GM21619 (cell line): Measurements from ENCODE around the gene CORO7.
"Not testable (repeated sequence)": the region's sequence is repeated elsewhere in the genome, so short reads cannot be mapped to it uniquely, and the experiment has no call there.

Experiments
- ATAC-seq: cut with Tn5 transposase; IDR thresholded peaks from one replicate; pipeline ENCODE4 v1.9.1; 2021; ENCODE audit not compliant: unreplicated experiment

CORO7 gene

GRCh38 chr16:4403133-4403949, 13.1 kb downstream of the CORO7 start:
- no peak for ATAC-seq

GRCh38 chr16:4402439-4403132, 13.8 kb downstream of the CORO7 start:
- ATAC-seq: no peak

DNA sequence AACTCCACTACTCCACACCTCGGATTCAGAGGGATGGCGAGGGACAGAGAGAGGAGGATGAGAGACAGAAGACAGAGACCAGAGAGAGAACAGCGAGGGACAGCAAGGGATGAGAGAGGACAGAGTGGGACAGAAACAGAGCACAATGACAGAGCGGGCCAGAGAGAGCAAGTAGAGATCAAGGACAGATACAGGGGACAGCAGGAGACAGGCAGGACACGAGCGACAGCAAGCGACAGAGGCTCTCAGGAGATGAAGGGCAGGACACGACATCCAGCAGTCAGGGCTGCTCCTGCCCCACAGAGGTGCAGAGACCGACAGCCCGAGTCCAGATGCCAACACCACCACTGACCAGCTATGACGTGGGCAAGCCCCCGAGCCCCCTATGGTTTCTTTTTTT, 14.9 kb downstream of the CORO7 start:
- ATAC-seq: no peak

GRCh38 chr16:4401094-4401501, 15.3 kb downstream of the CORO7 start:
- no peak for ATAC-seq

- no peak for ATAC-seq
Observed at GRCh38 chr16:4399001-4399730, 17.2 kb downstream of the CORO7 start.

DNA sequence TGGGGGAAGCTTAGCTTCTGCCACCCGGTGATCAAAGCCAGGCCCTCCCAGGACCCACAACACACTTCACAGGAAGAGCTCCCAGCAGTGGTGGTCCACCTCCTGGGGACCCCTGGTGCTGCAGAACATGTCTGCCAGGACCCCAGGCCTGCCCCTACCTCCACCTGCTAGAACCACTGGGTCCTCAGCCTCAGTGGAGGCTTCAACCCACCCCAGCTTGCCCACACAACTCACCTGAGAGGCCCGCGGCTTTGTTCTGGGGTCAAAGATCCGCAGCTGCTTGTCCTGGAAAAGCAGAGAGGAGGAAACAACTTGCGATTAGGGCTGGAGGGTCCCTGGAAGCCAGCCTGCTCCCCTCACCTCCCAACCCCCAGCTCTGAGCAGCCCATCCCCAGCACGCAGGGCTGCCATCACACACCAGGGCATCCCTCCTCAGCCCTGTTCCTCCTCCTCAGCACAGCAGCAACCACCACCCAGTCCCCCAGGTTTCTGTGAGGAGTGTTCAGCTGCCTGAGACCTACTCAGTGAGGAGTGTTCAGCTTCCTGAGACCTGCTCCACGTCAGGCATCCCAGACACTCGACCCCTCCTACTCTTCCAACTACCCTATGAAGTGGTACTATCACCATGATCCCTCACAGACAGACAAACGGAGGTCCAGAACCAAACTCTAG, 21.2 kb downstream of the CORO7 start:
- no peak for ATAC-seq

DNA sequence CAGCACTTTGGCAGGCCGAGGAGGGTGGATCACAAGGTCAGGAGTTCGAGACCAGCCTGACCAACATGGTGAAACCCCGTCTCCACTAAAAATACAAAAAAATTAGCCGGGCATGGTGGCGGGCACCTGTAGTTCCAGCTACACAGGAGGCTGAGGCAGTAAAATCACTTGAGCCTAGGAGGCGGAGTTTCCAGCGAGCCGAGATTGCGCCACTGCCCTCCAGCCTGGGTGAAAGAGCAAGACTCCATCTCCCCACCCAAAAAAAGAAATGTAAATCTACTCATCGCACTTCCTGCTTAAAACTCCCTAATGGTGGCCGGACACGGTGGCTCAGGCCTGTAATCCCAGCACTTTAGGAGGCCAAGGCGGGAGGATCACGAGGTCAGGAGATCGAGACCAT, 22.5 kb downstream of the CORO7 start:
- ATAC-seq: not testable (repeated sequence)

- ATAC-seq: no peak
Observed at GRCh38 chr16:4393240-4393600, 23.2 kb downstream of the CORO7 start.

DNA sequence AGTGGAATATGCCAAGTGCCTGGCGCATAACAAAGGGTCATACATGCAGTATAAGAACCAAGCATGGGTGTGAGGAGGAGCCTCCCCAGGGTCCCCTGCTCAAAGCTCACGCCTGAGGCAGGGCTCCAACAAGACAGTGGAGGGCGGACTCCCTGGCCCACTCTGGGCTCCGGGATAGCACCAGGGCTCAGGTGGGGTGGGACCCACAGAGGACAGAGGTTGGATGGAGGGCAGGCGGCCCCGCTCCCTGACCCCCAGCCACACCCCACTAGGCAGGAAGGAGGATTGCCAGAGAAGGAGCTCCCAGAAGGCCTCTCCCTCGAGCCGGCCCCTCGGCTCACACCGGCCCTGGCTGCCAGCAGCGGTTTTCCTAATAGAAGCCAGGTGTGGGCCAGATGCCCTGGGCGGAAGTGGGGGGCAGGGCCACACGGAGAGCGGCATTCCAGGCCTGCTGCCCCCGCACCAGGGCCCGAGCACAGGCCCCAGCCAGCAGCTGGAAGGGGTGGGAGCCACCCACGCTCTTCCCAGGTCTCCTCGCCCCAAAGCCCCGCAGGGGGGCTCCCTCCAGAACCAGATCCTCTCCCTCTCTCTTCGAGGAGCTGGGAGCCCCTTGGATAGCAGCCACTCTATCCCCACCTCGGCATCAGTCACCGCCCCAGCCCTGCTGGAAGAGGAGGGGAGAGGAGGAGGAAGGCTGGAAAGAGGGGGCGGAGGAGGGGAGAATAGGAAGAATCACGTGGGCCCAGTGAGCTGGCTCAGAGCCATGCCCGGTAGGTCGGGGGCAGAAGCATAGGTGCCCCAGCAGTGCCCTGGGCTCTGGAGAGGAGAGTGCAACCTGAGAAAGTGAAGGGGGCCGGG, 23.8 kb downstream of the CORO7 start:
- no peak for ATAC-seq

- ATAC-seq: no peak
Observed at GRCh38 chr16:4391631-4392381, 24.6 kb downstream of the CORO7 start.

DNA sequence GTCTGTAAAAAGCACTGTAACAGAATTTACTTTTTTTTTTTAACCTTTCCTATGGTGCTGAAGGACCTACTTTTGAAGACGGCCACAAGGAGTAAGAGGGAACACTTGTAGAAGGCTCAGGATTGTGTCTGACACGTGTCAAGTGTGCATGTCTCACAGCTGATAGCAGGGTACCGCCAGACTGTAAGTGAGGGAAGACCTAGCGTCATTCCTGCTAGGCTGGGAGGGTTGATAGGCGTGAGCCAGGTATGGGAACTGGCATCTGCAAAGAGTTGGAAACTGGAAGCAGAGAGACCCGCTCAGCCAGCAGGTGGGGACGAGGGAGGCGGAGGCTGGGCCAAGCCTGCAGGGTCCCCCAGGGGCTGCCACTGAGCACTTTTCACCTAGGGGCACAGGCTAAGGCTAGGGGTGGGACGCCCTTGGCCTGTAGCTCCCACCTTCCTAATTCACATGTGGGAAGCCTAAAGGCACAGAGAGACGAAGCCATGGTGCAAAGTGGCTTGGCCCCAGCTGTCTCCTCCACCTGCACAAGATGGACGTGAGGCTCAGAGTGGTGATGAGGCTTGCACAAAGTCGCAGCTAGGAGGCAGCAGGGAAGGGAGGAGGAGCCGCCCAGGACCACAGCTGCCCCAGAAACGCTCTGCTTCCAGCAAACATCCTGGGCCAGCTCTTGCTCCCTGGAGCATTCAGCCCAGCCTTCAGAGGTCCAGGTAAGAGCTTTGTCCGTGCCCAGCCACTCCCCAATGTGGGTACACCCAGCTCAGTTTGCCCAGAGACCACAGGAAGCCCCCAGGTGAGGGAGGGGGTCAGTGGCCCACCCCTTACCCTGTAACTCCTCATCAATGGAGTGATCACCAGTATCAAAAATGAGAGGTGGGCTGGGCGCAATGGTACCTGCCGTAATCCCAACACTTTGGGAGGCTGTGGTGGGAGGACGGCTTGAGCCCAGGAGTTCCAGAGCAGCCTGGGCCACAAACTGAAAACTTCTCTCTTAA, 25.8 kb downstream of the CORO7 start:
- no peak for ATAC-seq

DNA sequence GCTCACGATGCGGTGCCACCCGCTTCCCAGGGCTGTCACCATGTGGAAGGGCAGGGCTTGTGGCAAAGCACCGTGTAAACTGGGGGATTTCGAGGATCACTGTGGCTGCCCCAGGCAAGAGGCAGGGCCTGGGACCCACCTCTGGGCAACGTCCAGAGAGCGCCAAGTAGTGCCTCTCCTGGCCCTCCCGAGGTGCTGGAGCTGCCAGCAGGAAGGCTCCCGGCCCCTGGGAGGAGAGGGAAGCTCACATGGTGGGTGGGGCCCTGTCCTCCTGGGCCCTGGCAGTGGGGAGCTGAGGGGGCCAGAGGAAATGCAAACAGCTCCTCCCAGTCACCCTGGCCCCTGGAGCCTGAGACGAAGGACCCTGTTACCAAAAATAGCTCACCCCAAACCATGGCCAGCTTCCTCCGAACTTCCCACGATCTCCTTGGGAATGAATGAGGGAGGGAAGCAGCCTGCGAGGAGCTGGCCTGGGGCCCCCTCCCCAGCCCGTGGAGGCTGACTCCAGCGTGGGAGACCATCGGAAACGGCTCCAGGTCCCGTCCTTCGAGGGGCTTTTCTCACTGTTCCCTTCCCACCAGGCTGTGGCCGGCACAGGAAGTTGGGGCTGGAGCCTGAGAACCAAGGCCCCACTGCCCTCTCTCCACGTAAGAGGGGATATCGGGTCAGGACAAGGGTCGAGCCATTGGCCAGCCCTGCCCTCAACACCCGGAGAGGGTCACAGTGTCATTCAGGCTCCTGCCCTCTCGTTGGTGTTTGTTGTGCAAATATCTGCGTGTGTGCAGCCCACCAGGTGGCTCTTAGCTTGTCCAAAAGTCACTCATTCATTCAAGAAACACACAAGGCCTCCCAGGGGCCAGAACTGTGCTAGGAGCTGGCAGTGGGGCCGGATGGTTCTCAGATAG, 27.1 kb downstream of the CORO7 start:
- ATAC-seq: no peak

DNA sequence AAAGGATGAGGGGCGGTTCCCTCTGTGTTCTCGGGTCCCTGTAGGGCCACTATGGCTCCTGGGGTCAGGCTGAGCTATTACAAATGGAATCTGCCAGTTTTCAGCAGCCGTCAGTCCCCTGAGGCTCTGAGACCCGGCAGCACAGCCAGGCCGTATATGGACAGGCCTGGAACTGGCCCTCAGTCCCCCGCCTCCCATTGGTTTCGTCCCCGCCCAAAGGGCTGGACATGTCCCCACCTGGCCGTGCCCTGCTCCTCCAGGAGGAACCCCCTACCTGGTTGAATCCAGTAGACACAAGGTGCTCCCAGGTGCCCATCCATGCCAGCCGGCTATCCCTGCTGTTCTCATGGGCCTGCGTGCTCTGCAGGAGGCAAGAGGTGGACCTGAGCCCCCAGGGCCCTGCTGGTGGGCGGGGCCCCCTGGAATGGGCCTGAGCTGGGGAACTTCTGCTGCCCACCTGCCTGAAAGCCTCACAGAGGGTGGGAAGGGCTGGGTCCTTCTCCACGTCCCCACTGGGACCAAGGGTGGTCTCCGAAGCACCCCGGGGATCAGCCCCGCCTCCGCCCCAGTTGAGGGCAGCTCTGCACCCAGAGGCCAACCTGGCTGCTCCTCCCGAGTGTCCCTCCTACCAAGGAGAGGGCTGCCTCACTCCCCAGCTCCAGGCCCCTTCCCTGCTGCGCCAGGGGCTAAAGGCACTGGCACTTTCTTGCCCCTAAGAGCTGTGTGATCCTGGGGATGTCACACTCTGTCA, 27.9 kb downstream of the CORO7 start:
- no peak for ATAC-seq

DNA sequence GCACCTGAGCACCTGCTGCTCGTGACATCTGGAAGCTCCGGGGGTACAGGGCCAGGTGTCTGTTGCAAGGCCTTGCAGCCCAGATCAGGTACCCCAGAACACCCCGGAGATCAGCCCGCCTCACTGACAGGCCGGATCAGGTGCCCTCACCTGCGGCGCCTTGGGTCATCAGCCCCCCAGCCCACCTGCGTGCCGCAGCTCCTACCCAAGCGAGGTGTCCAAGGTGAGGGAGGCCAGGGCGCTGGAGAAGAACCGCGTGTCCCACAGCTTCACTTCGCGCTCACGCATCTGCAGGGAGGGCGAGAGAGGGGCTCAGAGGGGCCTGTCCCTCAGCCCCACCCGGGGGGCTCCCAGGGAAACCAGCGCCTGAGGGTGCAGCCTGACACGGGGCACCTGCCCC, 28.6 kb downstream of the CORO7 start:
- no peak for ATAC-seq

GRCh38 chr16:4386951-4387565, 29.3 kb downstream of the CORO7 start:
- no peak for ATAC-seq

- no peak for ATAC-seq
Observed at GRCh38 chr16:4386451-4386805, 30.0 kb downstream of the CORO7 start.
